GM06990 (cell line): ENCODE data around the gene CARHSP1.
A peak's percentile ranks its signal among the peaks of the same experiment; 100 is the strongest.

ENCODE experiments used
- DNase-seq: peaks from one replicate; pipeline ENCODE4 v3.0.0-alpha.2; 2011; ENCODE audit not compliant: insufficient read length; ENCODE audit errors: extremely low read depth
- H3K27me3 ChIP-seq: replicated peaks from 2 replicates; pipeline ENCODE4 v1.6.0; 2011; ENCODE audit warnings: low read length; ENCODE audit not compliant: control insufficient read depth, insufficient read depth
- H3K36me3 ChIP-seq: 2 replicates; pipeline ENCODE4 v1.5.1; 2011; ENCODE audit warnings: low read length; ENCODE audit not compliant: control insufficient read depth, insufficient read depth
- H3K4me3 ChIP-seq: replicated peaks from 2 replicates; pipeline ENCODE4 v1.5.1; 2011; ENCODE audit warnings: low read depth, mild to moderate bottlenecking, control low read depth, low read length
- CTCF ChIP-seq: IDR thresholded peaks from 2 replicates; pipeline ENCODE4 v1.5.1; 2011; ENCODE audit warnings: low read length, control low read depth, mild to moderate bottlenecking, inconsistent platforms; ENCODE audit not compliant: insufficient read depth, poor library complexity, severe bottlenecking

Gene CARHSP1

DNA sequence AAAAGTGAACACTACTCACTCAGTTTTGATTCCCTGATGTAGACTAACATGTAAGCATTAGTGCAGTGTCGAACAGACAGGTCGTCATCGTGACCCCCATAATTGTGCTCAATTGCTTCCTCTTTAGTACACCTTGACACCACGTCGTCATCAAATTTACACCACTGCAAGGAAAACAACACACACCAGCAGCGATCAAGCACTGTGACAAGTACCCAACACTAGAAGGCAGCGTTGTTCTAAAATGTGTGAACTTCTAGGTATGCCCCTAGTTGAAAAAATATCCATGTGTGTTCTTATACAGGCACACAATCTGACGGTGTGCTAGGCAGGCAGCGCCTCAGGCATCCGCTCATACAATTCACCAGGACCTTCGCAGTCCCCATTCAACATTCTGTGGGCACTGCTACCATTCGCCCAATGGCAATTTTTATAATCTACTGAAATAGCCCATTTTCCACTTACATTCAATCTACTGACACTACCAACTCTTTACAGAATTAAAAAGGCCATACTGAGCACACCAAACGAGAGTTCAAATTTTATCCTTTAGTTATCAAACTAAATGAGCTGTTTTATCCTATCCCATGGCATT lies 36.5 kb upstream of the CARHSP1 start:
- TF ChIP-seq CTCF = peak; percentile 43
- H3K27me3 ChIP-seq = no peaks in the 10 kb centered on the region
- no peak for DNase-seq
- H3K4me3 ChIP-seq = no peak overlapping the region
- H3K36me3 ChIP-seq = peaks cover 36% of the 10 kb centered on the region

- Histone ChIP-seq H3K27me3 (no peaks in the 10 kb centered on the region), H3K4me3 (no peak overlapping the region), H3K36me3 (peaks cover 33% of the 10 kb centered on the region)
- DNase-seq = no peak
- TF ChIP-seq CTCF = no peak
Observed at GRCh38 chr16:8904018-8904430, 35.2 kb upstream of the CARHSP1 start.

GRCh38 chr16:8903004-8903403 lies 34.2 kb upstream of the CARHSP1 start:
- Histone ChIP-seq H3K36me3 (peaks cover 33% of the 10 kb centered on the region), H3K27me3 (no peaks in the 10 kb centered on the region), H3K4me3 (no peak overlapping the region)
- no peak for TF ChIP-seq CTCF
- DNase-seq = no peak

DNA sequence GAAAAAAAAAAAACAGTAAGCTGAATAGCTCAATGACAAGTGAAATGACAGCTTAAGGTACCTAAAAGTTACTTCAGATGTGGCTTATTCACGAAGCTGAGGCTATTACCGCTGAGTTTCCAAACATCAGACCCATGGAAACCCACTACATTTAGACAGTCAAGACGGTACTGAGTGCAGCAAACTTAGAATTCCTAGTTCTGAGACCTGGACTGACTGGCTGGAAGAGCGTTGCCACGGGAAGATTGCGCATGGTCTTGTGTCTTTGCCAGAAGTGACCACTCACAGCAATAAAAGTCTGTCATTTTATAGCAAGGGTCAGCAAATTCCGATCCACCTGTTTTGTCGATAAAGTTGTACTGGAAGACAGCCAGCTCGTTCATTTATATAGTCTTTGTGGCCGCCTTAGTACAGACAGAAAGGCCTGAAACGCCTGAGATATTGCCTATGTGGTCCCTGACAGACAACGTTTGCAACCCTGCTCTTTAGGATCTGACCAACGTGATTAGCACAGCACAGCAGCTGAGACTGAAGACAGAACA lies 32.6 kb upstream of the CARHSP1 start:
- TF ChIP-seq CTCF = no peak
- no peak for DNase-seq
- Histone ChIP-seq H3K36me3 (peaks cover 46% of the 10 kb centered on the region), H3K27me3 (no peaks in the 10 kb centered on the region), H3K4me3 (no peak overlapping the region)

- Histone ChIP-seq H3K4me3 (no peak overlapping the region), H3K27me3 (no peaks in the 10 kb centered on the region), H3K36me3 (peaks cover 42% of the 10 kb centered on the region)
- no peak for DNase-seq
- TF ChIP-seq CTCF = no peak
Observed at GRCh38 chr16:8900343-8900742, 31.5 kb upstream of the CARHSP1 start.

- Histone ChIP-seq H3K4me3 (no peak overlapping the region), H3K27me3 (no peaks in the 10 kb centered on the region), H3K36me3 (peaks cover 41% of the 10 kb centered on the region)
- no peak for DNase-seq
- TF ChIP-seq CTCF = no peak
Observed at GRCh38 chr16:8899709-8900317, 31.0 kb upstream of the CARHSP1 start.
